ENCODE results near the gene VAC14.

VAC14 gene

DNA sequence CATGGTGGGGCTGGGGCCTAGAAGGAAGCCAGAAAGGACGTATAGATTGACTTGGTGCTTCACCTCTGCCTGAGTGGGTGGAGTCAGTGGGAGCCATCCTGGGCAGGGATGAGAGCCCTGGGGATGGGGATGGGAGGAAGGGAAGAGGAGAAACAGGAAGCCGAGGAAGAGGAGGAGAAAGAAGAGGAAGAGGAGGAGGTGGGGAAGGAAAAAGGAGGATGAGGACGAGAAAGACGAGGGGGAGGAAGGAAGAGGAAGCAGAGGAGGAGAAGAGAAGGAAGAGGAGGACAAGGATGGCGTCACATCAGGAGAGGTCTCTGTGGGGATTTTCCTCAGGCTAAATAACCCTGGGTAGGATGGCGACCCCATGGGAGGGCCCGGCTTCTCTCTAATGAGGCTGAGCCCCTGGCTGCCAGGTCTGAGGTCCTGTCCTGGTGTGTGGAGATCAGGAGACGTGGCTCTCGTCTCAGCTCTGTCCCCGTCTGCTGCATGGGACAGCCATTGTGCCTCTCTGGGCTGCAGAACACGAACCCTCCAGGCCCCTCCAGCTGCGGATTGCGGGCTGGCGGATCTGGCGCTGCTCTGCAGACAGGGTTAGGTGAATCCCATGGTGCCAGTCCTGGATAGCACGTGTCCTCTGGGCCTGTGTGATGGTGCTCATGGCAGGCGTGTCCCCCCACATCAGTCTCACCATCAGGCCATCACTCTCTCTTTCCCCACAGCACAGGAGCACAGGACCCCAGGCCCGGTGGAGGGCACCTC, 79.6 kb downstream of the VAC14 start:
- DNase-seq = no peak

DNA sequence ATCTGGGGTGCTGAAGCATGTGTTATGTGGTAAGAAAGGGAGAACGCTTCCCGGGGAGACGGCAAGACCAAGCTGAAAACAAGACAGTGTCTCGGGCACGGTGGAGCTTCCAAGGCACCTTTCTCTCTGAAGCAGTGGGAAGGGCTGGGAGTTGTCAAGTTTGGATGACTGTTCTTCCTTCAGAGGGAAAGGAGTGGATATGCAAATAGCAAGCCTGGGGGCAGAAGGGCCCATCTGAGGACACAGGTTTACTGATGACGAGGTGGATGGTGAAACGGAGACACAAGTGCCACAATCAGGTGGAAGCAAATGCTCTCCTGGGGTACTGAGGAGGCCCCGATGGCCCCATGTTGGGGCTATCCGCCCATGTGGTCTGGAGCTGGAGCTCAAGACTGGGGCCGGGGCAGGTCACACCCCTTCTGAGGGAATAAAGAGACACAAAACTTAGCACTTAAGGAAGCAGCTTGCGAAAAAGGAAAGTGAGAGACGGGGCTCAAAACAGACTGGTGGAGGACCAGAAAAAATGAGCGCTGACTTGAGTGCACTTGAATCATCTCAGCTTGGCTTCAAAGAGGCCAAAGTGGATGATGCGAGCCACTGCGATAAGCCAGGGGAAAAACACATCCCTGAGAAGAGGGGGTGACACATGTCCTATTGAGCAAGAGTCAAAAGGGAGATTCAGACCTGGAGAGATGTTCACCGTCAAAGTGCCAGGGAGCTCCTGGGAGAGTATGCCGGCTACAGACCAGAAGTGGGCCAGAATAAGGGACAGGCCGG, 80.3 kb downstream of the VAC14 start:
- no peak for DNase-seq

DNA sequence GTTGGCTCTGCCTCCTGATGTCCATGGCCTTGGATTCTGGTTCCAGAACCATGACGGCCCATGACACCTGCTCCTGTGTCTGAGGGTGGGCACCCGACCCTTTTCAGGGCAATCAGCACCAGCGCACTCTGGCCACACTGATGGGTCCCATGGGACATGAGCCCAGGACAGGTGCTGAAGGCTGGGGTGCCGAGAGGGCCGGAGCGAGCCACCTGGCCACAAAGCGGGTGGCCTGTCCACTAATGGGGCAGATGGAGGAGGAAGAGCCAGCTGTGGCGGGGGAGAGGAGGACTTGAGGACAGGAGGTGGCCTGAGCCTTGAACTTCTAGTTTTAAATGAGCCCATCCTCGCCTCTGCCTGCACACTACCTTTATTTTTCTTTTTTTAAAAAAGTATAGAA, 83.9 kb downstream of the VAC14 start:
- no peak for DNase-seq

GRCh38 chr16:70715860-70716357, 85.0 kb downstream of the VAC14 start:
- DNase-seq = no peak

GRCh38 chr16:70715055-70715858, 85.7 kb downstream of the VAC14 start:
- DNase-seq = no peak

DNA sequence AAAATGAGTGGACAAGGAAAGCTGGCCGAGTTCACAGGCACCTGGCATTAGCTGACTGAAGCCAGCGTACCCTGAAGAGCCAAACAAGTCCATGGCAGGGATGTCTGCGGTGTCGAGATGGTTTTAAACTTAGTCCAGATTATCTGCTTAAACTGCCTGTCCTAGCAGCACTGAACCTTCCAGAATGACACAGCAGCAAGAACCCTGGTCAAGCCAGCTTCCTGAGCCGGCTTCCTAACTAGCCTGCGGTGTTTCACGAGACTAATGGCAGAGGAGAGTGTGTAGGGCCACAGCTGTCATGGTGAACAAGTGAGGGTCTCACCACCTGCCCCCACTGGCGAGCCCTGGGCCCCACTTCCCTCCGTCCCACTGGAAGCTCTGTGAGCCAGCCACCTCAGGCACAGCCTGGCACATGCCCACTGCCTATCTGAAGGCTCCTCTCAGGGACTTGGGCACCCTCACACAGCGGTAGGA, 86.3 kb downstream of the VAC14 start:
- no peak for DNase-seq

- DNase-seq = no peak
Observed at GRCh38 chr16:70713824-70714223, 87.1 kb downstream of the VAC14 start.

- no peak for DNase-seq
Observed at GRCh38 chr16:70713342-70713741, 87.6 kb downstream of the VAC14 start.

DNA sequence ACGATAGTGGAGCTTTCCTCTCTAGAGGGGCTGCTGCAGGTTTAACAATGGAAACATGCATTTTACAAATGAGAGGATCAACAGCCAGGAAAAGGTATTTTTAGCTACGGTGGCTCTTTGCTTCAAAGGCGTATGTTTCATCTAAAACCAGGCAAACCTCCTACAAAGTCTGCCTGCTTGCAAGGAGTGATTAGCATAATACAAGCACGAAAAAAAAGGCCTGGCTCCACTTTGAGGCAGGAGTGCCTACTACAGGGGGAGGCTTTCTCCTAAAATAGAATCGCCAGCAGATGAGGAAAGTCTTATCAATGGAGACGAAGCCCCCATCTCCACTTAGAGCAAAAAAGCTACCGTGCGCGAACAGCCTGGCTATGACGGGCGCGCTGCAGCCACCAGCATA, 88.0 kb downstream of the VAC14 start:
- DNase-seq = no peak

DNA sequence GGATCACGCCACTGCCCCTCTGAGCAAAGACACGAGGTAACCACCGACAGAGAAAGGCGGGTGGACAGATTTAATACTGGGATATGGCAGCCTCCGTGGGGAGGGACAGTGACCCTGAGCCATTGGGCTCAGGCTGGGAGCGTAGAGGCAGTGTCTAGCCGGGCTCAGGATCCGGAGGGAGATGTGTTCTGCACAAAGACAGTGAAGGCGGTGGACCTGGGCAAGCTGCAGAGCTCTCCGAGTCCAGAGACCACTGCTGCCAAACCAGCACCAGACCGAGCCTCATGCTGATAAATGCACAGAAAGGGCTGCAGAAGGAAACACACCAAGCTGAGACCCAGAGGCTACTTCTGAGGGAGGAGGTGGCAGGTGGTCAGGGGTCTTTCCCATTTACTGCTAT, 88.6 kb downstream of the VAC14 start:
- no peak for DNase-seq

DNA sequence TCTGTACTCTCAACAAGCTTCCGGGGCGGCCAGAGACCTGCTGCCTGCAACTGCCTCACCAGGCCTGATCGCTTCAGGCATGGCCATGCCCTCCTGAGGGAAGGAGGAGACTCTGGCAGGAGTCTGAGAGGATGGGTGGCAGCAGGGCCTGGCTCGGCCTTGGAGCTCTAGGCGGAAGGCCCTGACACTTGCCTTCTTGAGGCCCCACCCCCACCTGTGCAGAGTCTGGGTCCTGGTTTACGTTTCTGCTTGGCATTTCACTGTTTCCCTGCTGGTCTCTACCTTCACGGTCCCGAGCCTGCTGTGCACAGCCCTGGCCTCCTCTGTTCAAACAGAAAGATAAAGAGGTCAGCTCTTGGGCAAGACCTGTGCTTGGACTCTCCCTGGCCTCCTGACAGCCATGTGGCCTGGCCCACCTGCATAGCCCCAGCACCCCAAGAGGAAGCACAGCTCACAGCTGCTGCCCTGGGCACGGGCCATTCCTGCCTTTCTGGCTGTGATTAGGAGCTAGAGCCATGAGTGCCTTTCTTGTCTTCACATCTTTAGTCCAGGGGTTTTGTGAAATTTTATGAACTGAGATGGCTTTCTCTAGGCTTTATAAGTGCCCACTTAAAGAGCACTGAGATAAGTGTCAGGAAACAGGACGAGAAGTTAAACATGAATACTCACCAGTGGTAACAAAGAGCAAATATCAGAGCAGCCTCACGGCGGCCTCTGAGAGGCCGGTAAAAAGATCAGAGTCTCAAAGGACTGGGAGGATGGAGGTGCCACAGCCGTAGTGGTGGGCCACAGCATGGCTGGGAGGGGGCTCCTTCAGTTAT, 89.5 kb downstream of the VAC14 start:
- no peak for DNase-seq

- no peak for DNase-seq
Observed at GRCh38 chr16:70710422-70711210, 90.3 kb downstream of the VAC14 start.

DNA sequence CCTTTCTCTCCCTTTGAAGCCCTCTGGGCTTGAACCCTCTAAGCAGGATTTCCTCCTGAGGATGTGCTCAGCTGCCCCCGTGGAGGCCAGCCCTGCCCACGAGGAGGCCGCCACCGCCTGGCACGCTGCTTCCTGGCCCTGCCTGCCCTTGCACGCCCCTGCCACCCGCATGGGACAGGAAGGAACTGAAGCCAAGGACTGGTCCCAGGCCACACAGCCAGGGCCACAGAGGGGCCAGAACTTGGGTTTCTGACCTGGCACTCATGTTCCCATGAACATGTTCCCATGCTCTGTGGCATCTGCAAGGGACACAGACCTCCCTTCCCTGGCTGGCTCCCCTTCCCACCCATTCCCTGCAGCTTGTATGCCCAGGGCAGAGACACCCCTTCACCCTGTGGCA, 91.0 kb downstream of the VAC14 start:
- no peak for DNase-seq

GRCh38 chr16:70709457-70709856, 91.5 kb downstream of the VAC14 start:
- no peak for DNase-seq

DNA sequence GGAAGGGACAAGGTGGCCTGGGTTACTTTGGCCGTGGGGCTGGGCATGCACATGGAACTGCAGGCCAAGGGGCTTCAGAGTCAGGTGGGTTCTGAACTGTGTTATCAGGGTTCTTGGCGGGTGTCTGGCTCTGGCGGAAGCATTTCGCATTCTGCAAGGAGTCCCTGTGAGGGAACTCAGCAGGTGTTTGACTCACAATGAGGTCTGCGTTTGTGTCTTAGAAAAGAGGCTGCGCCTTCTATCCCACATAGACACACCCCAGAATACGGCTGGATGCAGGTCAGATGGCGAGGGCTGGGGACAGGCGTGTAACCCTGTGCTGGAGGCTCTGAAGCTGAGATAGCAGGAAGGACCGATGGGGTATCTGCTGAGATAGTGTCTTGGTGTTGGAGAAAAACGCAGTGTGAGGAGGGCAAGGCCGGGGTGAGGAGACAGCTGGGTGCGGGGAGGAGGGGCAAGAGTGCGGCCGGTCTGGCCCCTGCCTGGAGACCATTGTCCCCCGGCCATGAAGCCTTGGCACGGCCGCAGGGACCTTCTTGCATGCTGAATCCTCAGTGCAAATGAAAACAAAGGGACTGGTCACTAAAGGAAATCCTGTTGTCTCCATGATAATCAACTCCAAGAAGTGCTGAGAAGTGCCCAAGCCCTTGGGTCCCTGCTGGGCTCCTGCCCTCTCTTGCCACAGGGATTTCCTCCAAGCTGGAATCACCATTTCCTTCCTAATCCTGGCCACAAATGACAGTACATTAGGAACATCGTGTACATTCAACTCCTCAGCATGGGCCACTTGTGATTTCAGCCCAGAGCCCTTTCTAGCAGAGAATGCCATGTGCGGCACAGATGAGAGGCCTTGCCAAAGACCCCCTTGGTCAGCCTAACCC, 92.4 kb downstream of the VAC14 start:
- DNase-seq = no peak

DNA sequence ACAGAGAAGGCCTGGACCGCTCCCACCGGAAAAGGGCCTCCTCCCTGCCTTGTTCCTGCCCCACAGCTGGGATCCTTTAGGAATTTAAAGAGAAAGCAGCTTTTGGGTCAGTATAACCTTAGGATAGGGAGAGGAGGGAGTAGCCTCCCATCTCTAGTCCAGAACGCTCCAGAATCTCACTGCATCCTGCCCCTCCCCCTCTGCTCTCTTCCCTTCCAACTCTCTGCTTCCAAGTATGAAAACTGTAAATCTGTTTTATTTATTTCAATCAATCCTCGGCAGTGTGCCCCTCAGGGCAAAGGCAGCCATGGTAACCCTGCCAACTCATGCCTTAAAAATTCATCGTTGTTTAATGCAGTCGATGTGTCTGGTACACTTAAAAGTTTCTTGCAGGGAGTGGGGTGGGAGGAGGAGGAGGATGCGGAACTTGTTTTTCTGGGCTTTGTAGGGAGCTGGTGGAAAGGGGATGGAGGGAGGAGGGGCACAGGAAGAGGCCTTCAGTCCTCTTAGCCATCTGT, 94.0 kb downstream of the VAC14 start:
- no peak for DNase-seq

- no peak for DNase-seq
Observed at GRCh38 chr16:70705056-70705455, 95.9 kb downstream of the VAC14 start.

DNA sequence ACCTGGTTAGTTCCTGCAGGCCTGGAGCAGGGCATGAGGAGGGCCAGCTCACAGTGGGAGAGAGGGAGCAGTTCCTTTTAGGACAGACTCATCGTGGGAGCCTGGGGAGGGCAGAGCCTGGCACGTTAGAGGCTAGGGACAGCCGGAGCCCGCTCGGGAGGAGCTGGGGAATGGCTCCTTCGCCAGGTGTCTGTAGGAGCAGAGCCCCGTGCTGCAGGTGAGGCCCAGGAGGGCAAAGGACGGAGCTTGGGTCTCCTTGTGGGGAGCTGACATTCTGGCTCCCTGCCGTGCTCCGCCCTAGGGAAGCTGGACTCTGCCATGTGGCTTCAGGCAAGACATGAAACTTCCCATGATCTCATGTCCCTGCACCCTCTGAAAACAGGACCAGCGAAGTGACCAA, 96.4 kb downstream of the VAC14 start:
- no peak for DNase-seq

DNA sequence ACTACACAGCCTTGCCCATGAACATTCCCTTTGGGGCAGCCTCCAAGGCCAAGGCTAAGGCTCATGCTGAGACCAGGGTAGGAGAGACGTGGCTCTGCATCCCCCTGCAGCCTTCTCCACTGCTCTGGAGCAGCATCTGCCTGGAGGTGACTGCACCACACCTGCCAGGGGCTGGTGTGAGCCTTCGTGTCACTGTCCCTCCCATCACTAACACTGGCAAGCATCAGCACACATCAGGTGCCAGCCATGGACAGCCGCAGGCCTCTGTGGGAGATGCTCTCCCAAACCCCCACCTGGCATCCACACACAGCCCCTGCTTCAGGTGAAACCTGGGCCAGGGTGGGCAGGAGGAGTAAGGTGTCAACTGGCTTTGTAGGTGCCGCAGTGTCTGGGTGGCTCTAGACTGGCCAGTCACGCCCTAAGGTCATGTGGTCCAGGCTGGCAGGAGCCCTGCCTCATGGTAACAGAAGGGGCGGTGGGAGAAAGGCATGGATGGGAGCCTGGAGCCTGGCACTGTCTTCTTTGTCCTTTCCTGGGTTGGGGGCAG, 97.0 kb downstream of the VAC14 start:
- DNase-seq = no peak

Data from NCI-H146 (cell line).